GM19372 (cell line): ENCODE measurements around the gene PKN3.
"Not testable (repeated sequence)": the region's sequence is repeated elsewhere in the genome, so short reads cannot be mapped to it uniquely, and the experiment has no call there.

Source experiments
- ATAC-seq: cut with Tn5 transposase; IDR thresholded peaks from one replicate; pipeline ENCODE4 v1.9.1; 2021; ENCODE audit warnings: mild to moderate bottlenecking, low read depth, moderate library complexity; ENCODE audit not compliant: unreplicated experiment

Gene PKN3

DNA sequence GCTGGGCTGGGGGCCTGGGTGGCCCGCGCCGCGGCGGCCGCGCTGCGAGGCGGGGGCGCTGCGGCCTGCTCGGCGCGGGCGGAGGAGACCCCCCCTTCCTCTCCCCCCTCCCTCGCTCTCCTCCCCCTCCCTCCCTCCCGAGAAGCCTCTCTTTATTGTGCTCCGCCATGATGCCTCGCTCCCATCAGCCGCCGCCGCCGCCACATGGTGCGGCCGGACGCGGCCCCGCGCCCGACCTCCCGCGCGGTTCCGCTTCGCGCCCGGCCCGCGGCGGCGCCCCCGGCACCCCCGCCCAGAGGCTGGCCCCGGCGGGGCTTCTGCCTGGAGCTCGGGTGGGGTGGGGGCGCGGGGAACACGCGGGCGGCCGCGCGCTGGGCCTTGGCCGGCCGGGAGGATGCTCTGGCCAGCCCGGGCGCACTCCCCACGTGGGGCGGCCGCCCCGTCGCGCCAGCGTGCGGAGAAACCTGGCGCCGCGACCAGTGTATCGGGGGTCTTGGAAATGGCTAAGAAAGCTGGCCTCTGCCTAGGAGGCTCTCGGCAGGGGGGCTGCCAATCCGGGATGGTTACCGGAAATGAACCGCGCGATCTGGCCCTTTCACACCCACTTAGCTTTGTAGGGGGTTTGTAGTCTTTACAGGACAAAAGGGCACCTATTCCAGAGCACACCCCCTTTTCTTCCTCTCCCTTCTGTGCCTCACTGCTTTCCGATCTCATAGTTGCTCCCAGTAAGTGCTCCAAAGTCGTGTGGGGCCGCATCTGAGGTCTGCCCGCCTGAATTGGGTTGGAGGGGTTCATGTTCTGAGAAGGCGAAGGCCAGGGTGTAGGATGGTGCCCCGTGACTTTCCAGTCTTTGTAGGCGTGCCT lies 12.3 kb upstream of the PKN3 start:
- ATAC-seq = no peak

DNA sequence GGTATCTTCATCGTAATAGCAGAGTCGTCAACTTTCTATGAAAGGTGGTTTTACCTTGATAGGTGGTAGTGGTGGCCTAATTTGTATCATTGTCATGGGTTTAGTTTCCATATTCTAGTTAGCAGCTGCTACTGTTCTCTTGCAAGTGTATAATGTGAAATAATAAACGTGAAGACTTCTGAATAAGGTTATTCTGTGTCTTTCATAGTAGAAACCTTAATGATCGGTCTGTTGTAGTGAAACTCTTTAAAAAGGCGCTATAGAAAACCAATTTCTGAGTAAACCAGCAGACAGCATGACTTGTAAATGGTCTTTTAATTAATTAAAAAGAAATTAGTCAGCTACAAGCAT lies 11.6 kb upstream of the PKN3 start:
- no peak for ATAC-seq

DNA sequence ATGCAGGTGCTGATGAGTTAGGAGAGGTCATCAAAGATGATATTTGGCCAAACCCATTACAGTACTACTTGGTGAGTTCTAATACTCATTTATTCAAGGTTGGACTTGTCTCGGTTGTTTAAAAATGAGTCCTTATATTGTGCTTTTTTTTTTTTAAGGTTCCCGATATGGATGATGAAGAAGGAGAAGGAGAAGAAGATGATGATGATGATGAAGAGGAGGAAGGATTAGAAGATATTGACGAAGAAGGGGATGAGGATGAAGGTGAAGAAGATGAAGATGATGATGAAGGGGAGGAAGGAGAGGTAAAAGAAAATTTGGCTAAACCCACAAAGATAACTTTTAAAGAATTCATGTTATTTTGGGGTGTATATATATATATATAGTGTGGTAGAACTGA lies 8.6 kb upstream of the PKN3 start:
- not testable (repeated sequence) for ATAC-seq

DNA sequence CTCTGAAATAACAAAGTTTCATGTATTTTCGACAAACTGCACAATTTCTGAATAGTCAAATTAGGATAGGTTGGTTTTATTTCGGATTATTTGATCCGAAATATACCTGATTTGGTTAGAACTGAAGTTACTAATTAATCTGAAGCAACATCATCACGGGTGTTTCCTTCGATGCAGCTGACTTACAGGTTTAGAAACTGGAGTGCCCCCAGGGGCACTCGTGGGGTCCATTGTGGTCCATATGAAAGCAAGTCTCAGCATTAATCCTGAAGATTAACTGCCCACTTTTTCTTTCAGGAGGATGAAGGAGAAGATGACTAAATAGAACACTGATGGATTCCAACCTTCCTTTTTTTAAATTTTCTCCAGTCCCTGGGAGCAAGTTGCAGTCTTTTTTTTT lies 8.0 kb upstream of the PKN3 start:
- ATAC-seq = no peak

DNA sequence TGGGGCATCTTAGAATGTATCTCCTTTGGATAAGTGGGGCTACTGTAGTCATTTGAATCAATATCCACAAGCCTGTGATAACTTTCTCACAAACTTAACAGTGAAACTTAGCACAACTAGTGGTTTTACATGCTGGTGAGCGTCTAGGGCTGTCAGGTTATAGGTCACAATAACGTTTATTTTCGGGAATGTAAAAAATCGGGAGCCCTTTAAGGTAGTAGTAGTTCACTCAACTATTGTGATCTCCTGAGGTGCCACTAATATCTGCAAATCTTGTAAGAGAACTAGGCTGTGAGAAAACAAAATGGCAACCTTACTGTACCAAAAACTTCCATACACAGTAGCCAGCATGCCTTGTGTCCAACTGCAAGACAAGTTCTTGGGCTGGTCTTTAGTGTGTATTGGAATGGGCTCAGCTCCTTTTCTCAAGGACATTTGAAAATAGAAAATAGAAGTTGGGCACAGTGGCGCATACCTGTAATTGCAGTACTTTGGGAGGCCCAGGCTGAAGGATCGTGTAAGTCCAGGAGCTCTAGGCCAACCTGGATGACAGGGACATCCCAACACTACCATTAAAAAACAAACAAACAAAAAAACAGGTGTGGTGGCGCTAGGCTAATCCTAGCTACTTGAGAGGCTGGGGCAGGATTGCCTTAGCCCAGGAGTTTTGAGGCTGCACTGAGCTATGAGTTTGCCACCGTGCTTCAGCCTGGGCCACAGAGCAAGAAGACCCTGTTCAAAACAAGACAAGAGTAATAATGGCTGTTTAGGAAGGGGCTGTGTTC lies 5.2 kb upstream of the PKN3 start:
- ATAC-seq = no peak

DNA sequence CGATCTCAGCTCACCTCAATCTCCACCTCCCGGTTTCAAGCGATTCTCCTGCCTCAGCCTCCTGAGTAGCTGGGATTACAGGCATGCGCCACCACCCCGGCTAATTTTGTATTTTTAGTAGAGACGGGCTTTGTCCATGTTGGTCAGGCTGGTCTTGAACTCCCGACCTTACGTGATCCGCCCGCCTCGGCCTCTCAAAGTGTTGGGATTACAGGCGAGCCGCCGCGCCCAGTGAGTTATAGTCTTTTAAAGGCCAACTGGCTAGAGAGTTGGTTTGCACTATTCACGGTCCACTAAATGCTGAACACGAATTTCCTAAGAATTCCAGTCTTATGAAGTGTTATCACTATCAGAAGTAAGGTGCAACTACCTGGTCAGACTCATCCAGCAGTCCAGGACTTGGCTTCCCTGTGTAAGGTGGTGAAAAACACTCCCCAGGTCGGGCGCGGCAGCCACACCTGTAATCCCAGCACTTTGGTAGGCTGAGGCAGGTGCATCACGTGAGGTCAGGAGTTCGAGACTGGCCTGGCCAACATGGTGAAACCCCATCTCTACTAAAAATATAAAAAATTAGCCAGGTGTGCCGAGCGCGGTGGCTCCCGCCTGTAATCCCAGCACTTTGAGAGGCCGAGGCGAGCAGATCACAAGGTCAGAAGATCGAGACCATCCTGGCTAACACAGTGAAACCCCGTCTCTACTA lies 3.1 kb upstream of the PKN3 start:
- ATAC-seq = not testable (repeated sequence)

DNA sequence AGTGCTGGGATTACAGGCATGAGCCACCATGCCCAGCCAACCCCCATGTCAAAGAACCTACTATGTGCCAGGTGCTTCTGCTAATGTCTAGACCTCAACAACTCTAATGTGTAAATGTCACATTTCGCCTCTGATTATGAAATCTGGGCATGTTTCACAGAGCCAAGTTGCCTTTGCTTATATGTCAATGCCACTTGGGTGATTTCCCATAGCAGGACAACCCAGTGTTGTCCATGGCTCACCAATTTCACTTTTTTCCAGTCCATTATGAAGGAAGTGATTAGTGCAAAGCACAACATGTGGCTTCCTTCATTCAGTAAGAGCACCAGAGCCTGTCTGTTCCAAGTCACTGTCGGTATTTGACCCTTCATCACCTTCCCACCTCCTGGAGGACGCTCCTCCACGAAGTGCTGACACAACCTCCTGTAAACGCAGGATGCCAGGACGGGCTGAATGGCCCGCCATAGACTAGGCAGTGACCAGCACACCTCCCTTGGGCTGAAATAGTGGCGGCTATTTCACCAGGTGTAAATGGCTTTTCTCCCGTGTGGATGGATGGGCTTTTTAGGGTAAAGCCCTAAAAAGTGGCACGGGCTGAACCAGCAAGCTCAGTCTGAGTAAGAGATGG lies 962 bp upstream of the PKN3 start:
- ATAC-seq = no peak

DNA sequence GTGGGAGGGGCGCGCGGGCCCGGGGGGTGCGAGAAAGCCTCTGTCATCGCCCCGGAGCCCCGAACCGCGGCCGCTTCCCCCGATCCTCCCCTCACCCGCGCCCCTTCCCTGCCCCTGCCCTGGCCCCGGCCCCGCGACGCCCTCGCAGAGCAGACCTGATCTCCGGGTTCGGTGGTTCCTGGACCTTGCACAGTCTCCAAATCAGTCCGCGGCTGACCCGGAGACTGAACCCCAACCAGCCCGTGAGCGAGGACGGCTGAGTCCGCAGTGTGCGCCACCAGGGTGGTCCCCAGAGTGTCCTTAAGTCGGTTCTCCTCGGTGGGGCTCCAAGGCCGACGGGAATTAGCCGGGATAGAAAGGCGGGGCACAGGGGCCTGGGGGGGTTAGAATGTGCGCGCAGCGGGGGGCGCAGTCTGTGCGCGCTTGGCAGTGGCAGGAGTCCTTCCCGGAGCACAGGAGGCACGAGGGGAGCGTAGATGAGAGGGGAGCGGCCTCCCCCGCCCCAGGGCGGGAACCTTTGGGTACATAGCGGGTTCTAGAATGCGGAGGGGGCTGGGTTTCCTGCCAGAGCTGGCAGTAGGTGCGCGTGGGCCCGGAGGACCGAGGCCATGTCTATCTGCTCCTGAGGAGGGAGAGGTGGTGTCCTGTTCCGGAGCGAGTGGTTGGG lies 779 bp downstream of the PKN3 start:
- peak; percentile 18 for ATAC-seq

DNA sequence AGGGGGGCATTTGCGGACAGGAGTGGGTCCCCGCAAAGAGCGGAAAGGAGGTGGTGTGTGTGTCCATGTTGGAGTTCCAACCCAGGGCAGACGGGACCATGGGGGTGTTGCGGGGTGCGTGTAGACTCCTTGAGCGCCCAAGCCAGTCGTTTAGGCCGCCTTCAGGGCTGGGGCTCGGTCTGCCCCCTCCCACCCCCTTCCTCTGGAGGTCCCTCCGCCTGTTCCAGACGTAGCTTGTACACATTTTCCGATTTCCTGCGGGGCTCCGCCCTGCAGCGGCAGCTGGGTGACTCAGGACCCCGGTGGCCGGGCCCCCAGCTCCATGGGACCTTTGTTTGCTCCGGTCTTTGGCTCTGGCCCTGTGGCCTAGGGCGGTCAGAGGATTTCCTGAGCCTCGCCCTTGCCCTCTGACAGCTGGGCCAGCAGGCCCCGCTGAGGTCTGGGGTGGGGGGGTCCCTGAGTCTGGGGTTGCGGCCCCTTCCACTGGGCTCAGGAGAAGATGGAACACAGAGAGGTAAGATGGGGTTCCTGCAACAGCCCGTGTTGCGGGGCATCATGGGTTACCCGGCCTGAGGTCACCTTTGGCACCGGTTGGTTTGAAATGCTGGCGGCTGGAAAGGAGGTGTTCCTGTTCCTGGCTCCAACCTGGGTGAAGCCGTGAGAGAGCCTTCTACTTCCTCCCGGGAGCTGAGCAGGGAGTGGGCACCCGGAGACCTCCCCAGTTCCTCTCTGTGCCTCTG lies 1.5 kb downstream of the PKN3 start:
- ATAC-seq = no peak

DNA sequence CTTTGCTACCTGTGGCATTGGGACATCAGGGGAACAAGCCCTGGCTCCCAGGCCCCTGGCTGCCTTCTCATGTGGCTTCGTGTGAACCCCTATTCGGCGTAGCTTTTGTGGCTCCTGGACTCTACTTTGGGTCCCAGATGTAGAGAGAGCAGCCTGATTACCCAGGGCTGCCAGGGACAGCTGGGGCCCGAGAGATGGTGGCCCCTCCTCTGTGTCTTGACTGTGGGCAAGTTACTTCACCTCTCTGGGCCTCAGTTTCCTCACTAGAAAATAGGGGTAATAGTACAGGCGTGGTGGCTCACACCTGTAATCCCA lies 2.0 kb downstream of the PKN3 start:
- no peak for ATAC-seq

DNA sequence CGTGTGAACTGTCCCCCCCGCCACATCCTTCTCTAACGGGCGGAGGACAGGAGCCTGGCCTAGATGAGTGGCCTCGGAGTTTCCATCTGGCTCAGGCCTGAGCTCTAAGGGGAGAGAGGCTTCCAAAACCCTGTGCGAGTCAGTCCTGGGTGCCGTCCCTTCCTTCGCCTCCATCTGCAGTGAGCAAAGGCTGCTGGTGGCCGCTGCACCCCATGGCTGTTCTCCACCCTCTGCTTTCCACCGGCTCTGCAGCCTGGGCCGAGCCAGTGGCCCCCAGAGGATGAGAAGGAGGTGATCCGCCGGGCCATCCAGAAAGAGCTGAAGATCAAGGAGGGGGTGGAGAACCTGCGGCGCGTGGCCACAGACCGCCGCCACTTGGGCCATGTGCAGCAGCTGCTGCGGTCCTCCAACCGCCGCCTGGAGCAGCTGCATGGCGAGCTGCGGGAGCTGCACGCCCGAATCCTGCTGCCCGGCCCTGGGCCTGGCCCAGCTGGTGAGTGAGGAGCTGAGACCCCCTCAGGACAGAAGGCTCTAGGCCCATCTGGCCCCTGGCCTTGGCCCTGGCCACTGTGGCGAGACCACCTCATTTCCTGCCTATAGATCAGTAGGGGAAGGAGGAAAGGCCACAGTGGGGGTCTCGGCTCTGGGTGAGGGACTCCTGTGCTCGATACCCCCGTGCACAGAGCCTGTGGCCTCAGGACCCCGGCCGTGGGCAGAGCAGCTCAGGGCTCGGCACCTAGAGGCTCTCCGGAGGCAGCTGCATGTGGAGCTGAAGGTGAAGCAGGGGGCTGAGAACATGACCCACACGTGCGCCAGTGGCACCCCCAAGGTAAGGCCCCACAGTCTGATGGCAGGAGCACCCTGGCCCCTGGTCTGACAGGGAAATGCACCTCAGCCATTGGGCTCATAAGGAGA lies 3.0 kb downstream of the PKN3 start:
- no peak for ATAC-seq

DNA sequence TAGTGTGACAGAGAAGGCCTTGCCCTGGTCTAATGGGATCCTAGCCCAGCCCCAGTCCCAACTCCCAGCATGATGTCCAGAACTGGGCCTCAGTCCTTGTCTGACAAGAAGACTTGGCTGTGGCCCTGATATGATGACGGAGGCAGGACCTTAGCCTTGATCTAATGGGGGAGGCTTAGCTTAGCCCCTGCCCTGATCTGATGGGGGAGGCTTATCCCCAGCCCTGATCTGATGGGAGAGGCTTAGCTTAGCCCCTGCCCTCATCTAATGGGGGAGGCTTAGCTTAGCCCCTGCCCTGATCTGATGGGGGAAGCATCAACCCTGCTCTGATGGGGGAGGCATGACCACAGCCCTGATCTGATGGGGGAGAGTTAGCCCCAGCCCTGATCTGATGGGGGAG lies 3.7 kb downstream of the PKN3 start:
- ATAC-seq = no peak

DNA sequence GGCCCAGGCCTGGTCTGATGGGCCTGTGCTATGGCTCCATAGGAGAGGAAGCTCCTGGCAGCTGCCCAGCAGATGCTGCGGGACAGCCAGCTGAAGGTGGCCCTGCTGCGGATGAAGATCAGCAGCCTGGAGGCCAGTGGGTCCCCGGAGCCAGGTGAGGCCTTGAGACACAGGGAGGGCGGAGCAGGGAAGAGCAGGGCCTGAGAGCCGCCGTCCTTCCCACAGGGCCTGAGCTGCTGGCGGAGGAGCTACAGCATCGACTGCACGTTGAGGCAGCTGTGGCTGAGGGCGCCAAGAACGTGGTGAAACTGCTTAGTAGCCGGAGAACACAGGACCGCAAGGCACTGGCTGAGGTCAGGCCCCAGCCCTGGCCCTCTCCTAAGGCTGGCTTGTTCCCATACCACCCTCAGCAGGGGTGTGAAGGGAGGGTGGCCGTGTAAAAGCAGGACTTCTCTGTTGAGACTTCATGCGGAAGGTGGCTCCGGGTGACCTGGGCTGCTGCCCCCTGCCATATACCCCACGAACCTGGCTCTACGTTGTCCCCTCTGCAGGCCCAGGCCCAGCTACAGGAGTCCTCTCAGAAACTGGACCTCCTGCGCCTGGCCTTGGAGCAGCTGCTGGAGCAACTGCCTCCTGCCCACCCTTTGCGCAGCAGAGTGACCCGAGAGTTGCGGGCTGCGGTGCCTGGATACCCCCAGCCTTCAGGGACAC lies 4.5 kb downstream of the PKN3 start:
- no peak for ATAC-seq

DNA sequence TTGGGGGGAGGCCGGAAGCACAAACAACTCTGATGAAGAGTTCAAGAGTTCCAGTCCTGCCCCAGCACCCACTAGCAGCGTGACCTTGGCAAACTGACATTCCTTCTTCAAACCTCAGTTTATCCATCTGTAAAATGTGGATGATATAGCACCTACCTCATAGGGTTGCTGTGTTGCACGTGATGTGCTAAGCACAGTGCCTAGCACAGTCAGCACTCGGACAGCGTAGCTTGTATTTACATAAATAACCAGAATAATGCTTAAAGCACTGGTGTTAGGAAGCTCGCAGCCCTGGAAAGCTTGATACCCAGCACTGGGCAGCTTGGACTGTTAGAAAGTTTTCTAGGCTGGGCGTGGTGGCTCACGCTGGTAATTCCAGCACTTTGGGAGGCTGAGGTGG lies 5.1 kb downstream of the PKN3 start:
- no peak for ATAC-seq

DNA sequence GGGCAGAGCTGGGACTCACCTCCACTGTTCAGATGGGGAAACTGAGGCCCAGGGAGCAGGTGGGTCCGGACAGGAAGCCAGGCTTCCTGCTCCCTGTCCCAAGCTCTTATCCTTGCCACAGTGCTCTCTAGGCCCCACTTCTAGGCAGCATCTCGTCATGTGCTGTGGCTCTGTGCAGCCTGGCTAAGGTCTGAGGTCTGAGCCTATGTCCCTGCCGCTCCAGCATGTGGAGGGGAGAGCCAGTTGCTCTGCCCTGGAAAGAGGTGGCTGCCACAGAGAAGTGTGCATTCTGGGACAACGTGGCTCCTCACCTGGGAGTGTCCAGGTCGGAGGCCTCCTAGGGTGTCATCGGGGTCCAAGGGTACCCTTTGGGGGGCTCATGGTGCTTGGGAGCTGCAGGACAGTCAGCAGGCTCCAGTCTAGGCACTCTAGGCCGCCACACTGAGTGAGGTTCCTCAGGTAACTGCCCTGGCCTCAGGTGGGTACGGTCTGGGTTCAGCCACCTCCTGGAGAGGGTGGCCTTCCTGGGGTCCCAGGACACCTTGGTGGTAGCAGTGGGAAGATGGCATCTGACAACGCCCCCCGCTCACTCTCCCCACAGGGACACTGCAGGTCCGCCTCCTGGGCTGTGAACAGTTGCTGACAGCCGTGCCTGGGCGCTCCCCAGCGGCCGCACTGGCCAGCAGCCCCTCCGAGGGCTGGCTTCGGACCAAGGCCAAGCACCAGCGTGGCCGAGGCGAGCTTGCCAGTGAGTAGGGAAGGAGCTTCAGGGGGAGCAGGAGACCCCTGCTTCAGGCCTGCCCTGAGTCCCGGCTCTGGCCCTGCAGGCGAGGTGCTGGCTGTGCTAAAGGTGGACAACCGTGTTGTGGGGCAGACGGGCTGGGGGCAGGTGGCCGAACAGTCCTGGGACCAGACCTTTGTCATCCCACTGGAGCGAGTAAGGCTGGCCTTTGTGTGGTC lies 10.4 kb downstream of the PKN3 start:
- ATAC-seq = no peak

DNA sequence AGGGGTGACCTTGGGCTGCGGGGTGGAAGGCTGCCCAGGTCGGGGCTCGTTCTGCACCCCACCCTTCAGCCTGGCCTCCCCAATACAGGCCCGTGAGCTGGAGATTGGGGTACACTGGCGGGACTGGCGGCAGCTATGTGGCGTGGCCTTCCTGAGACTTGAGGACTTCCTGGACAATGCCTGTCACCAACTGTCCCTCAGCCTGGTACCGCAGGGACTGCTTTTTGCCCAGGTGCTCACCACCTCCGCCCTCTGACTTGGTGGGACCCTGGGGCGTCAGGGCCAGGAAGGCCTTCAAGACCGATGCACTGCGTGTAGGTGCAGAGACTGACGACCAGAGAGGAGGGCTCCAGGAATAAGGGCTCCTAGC lies 11.1 kb downstream of the PKN3 start:
- ATAC-seq = no peak

DNA sequence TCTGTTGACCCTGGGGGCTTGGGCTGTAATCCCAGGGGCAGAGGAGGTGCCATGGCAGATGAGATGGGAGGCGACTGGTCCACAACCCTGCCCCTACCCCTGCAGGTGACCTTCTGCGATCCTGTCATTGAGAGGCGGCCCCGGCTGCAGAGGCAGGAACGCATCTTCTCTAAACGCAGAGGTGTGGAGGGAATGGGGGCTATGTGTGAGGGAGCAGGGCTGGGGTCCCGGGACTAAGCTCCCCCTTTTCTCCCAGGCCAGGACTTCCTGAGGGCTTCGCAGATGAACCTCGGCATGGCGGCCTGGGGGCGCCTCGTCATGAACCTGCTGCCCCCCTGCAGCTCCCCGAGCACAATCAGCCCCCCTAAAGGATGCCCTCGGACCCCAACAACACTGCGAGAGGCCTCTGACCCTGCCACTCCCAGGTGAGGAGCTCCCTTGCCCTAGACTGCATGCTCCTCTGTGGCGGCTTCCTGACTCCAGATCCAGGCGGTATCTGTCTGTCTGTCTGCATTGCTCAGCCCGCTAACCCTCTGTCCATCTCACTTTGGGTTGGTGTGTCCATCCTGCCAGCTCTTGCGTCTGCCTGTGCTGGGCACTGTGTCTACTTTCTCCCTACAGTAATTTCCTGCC lies 11.8 kb downstream of the PKN3 start:
- ATAC-seq = no peak
